SKM-1 (cell line): ENCODE measurements around the gene USP24.
"Not testable (repeated sequence)": the region's sequence is repeated elsewhere in the genome, so short reads cannot be mapped to it uniquely, and the experiment has no call there.

ENCODE experiments used
- DNase-seq: peaks from one replicate; lab custom pipeline; 2025; ENCODE audit not compliant: unreplicated experiment; lab: John Stamatoyannopoulos, UW

Gene USP24

DNA sequence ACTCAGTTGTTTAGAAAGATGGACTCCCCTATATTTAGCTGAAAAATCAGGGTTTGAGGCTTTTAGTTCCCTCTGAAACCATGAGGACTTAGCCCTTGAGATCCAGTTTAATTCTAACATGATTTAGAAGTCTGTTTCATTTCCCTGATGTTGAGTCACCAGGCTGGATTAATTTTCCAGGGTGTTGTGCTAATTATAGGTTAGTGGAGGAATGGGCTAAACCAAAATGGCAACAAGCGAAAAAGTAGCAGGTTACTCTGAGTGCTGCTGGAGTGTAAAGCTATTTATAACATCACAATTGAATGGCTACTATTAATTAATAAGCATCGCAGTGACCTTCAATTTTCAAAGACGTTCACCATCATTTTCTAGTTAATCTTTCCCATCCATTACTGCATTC, 15.5 kb upstream of the USP24 start:
- no peak for DNase-seq

- not testable (repeated sequence) for DNase-seq
These were observed 14.6 kb upstream of the USP24 start for GRCh38 chr1:55229726-55230125.

GRCh38 chr1:55225228-55225627, 10.1 kb upstream of the USP24 start:
- no peak for DNase-seq

DNA sequence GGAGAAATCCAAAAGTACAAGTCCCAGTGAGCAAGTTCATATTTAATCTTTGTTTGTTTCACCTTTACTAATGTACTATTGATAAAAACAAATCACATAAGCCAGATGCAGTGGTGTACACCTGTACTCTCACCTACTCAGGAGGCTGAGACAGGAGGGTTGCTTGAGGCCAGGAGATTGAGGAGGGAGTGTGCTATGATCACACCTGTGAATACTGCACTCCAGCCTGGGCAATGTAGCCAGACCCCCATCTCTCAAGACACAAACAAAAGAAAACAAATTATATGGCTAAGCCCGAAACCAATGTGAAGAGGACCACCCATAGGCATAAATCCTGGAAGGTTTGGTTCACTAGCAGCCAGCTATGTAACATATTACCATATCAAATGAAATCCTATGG, 9.6 kb upstream of the USP24 start:
- DNase-seq, result no peak

DNA sequence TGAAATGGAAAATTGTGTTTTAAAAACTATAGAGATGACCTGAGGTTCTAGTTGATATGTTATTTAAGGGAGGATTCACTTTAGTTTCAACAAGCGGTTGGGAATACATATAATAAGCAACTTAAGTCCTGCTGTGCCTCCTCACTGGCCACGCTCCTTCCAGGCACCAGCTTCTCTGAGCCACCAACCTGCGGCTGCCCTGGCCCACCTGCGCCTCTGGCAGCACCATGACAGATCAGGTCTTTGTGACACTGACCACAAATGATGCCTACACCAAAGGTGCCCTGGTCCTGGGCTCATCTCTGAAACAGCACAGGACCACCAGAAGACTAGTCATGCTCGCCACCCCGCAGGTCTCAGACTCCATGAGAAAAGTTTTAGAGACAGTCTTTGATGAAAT, 7.0 kb upstream of the USP24 start:
- no peak for DNase-seq

GRCh38 chr1:55217226-55217986, 2.2 kb upstream of the USP24 start:
- peak; percentile 91 for DNase-seq

DNA sequence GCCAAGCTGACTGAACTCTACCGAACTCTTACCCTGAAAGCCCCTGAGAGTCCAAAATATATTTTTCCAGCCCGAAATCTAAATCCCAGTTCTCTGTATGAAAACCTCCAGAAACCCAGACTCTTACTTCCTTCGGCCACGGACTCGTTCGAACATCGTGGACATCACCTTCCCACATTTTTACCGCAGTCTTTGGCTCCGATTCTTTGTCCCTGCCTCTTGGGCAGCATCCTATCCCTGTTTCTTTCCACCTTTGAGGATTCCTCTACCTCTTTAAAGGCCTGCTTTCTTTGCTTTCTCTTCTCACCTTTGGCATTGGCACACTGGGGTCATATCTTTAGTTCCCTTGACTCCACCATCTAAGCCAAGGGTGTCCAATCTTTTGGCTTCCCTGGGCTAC, 932 bp upstream of the USP24 start:
- DNase-seq, result no peak

- no peak for DNase-seq
These were observed 300 bp downstream of the USP24 start for GRCh38 chr1:55214934-55215193.

- no peak for DNase-seq
These were observed 791 bp downstream of the USP24 start for GRCh38 chr1:55214212-55214933.

- no peak for DNase-seq
These were observed 1.3 kb downstream of the USP24 start for GRCh38 chr1:55213885-55214211.

DNA sequence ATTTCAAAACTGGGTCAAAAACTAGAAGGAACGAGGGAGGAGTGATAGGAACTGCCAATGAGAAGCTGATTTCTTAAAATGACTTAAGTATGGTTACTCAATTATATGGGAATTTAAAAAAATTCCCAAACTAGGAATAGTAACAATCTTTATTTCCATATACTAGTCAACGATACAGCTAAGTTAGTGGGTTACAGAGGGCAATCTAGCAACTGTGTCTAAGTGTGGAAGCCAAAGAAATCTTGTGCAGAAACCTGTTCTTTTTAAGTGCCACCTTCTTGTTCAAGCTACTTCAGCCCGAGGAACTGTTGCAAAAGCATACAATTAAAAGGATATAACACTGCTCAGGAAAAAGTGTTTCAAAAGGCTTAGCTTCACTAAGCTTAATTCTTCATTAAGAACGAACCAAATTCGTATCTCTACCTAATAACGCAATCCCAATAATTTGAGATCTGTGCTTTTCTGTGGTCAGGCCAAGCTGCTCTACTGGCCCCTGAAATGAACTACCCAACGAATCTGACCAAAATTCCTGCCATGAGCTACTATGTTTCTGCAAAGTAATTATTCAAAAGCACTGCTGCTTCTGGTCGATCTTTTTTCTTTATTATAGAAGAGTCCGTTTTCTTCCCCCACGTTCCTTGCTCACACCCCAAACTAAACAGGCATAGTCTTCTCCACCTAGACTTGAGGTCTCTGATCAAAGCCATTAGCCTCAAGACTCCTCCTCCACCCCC, 1.8 kb downstream of the USP24 start:
- no peak for DNase-seq

GRCh38 chr1:55212349-55213150, 2.6 kb downstream of the USP24 start:
- no peak for DNase-seq

DNA sequence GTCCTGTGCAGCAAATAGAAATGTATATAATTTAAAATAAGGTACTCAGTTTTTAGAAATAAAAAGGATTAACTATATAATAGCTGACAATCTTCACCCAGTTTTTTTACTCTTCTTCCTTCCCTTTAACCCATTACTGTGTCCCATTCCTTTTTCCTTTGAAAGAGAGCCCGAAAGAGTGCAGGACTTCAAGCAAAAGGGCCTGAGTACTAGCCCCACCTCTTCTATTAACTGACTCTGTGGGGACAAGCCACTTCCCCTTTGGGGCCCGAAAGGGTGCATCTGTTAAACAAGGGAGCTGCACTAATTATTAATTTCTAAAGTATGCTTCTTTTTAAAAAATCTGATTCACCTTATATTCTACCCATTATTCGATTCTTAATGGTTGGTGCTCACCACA, 3.3 kb downstream of the USP24 start:
- peak; percentile 36 for DNase-seq

DNA sequence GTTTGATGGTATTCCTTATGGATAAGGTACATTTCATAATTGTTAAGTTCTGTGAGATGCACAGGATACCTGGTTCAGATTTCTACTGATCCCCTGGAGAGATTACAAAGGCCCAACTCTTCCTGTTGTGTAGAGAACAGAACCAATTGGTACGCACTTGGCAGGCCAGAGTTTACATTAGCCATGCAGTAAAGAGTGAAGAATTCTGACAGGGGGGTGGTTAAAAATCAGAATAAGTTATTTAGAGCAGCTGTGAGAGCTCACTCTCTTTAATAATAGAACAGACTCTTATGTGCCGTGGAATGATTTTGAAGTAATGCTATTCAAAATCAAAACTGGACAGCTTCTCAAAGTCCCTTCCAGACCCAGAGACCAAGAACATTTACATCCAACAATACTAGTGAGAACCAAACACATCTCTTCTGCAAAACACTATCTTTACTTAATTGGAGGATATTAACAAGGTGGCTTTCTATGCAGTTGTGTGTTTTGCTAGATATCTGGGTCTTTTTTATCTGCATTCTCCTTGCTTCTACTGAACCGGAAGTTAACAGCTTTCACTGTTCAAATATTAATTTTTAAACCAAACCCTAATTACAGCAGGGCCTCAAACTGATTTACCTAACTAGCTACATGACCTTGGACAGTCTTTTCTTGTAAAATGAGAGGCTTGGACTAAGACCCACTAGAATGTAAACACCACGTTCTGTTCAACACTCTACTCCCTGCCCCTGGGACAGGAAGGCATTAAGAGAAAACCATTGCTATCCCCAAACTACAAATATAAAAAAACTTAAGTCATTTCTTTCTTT, 4.0 kb downstream of the USP24 start:
- DNase-seq, result no peak

- DNase-seq, result no peak
These were observed 5.9 kb downstream of the USP24 start for GRCh38 chr1:55209247-55209646.

DNA sequence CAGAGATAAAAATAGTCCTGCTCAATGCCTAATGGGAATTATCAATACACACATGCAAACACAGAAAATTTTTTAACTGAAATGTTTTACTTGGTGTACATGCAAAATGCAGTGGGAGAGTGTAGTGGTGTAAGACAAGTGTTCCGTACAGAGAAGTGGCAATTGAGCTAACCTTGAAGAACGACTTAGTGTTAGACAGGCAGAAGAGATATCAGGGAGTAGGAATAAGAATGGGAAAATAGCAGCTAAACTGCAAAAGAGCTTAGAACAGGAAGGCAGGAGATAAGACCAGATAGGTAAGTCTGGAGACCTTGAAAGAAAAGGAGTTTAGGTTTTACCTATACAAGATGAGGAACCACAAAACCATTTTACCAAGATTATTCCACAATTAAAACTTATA, 9.0 kb downstream of the USP24 start:
- no peak for DNase-seq

DNA sequence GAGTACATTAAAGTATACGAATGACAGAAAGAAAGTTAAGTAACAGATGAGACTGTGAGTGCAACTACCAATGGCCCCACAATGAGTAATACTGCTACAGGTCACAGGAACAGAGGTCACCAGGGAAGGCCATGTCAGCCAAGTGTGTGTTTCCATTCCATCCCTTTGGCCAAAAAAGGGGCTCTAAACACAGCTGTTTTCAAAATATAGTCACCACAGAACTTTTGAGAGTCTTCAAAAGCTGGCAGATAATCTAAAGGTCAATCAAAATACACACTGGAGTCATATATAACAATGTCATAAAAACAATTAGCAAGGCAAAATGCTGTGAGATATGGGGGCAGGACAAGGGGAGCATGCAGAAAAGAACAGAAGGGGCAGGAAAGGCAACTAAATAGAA, 10.2 kb downstream of the USP24 start:
- DNase-seq, result no peak

DNA sequence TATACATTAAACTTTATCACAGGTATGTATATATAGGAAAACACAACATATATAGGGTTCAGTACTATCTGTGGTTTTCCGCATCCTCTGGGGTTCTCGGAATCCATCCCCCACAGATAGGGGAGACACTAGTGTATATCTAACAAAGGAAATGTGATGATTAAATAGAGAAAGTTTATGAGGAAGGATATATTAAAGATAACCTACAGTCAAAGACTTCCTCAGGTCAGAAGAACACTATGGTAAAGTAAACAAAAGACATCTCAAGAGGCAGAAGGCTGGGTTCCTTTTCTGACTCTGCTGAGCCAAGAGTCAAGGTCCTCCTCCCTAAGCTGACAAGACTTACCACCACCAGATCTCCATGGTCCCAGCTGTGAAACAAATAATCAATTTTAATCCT, 12.1 kb downstream of the USP24 start:
- DNase-seq, result no peak

- DNase-seq, result no peak
These were observed 14.5 kb downstream of the USP24 start for GRCh38 chr1:55200667-55201066.

GRCh38 chr1:55199735-55200134, 15.4 kb downstream of the USP24 start:
- not testable (repeated sequence) for DNase-seq

GRCh38 chr1:55198044-55198443, 17.1 kb downstream of the USP24 start:
- no peak for DNase-seq
